Epidermal melanocyte (primary cell): ENCODE measurements around the gene XPO6.
A peak's percentile ranks its signal among the peaks of the same experiment; 100 is the strongest.
"Not testable (repeated sequence)": the region's sequence is repeated elsewhere in the genome, so short reads cannot be mapped to it uniquely, and the experiment has no call there.

Source experiments
- DNase-seq: peaks from one replicate; pipeline ENCODE4 v3.0.0; 2011; ENCODE audit warnings: low spot score; ENCODE audit not compliant: insufficient read length

XPO6 gene, protein sequence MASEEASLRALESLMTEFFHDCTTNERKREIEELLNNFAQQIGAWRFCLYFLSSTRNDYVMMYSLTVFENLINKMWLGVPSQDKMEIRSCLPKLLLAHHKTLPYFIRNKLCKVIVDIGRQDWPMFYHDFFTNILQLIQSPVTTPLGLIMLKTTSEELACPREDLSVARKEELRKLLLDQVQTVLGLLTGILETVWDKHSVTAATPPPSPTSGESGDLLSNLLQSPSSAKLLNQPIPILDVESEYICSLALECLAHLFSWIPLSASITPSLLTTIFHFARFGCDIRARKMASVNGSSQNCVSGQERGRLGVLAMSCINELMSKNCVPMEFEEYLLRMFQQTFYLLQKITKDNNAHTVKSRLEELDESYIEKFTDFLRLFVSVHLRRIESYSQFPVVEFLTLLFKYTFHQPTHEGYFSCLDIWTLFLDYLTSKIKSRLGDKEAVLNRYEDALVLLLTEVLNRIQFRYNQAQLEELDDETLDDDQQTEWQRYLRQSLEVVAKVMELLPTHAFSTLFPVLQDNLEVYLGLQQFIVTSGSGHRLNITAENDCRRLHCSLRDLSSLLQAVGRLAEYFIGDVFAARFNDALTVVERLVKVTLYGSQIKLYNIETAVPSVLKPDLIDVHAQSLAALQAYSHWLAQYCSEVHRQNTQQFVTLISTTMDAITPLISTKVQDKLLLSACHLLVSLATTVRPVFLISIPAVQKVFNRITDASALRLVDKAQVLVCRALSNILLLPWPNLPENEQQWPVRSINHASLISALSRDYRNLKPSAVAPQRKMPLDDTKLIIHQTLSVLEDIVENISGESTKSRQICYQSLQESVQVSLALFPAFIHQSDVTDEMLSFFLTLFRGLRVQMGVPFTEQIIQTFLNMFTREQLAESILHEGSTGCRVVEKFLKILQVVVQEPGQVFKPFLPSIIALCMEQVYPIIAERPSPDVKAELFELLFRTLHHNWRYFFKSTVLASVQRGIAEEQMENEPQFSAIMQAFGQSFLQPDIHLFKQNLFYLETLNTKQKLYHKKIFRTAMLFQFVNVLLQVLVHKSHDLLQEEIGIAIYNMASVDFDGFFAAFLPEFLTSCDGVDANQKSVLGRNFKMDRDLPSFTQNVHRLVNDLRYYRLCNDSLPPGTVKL

DNA sequence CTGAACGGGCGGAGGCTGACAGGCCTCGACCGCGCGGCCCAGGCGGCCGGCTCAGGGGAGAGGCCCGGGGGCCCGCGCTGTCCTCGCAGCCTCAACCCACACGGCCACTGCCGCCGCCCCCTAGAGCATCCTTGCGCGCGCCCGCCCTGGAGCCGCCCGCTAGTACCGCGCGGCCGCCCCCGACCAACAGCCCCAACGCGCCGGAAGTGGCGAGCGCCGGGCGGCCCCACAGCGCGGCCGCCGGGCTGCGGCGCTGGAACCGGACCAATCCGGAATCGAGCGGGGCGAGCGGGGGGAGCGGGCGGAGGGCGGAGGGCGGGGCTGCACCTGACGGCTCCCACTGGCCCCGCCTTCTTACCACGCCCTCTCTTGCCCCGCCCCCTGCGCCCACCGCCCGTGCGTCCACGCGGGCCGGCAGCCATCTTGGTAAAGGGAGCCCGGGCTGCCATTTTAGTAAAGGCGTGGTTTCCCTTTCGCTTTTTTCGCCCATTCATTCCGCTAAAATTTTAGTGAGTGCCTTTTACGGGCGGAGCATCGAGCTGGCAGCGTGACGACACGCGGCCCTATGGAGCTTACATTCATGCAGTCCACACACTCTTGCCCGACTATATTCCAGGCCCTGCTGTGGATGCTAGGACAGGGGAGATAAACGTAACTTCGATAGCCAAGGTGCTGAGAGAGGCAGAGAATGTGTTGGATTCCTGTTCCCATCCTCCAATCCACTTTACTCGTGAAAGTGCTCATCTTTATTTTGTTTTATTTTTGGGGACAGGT, at the start of gene XPO6:
XPO6 (minus strand) TSS at position 208 of the 774 bp plus-strand sequence. CDS start 597 bp downstream, outside the sequence.
- DNase-seq: peak; percentile 80

DNA sequence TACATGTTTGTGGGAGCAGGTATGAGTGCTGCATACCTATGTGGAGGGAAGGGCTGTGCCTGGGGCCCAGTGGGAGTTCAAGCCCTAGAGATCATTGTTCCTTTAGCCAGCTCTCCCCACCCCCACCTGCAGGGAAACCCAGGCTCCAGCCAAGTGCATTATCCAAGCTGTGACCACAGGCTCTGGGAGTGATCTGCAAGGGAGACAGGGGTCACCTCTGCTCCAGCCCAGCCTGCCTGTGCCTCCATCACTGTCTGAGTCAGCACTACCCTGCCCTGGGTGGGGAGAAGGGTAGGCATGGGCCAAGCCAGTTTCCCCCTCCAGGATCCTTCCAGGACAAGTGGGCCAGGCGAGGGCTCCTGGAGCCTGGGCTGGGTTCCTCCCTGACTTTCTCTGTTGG, 48.4 kb upstream of the XPO6 start:
- no peak for DNase-seq

DNA sequence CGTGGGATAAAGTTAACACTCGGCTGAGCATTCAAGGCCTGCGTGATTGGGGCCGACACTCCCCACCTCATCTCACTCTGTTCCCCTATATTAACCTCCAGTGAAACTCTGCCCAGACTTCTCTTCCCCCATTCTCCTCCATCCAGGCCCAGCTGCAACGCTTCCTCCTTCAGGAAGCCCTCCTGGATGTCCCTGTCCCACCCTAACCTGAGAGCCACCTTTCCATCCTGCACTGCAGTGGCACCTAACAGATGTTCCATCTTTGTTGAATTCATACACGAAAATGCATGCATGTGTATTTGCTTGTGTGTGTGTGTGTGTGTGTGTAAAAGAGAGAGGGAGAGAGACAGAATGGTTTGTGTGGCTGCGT, 48.0 kb upstream of the XPO6 start:
- no peak for DNase-seq

DNA sequence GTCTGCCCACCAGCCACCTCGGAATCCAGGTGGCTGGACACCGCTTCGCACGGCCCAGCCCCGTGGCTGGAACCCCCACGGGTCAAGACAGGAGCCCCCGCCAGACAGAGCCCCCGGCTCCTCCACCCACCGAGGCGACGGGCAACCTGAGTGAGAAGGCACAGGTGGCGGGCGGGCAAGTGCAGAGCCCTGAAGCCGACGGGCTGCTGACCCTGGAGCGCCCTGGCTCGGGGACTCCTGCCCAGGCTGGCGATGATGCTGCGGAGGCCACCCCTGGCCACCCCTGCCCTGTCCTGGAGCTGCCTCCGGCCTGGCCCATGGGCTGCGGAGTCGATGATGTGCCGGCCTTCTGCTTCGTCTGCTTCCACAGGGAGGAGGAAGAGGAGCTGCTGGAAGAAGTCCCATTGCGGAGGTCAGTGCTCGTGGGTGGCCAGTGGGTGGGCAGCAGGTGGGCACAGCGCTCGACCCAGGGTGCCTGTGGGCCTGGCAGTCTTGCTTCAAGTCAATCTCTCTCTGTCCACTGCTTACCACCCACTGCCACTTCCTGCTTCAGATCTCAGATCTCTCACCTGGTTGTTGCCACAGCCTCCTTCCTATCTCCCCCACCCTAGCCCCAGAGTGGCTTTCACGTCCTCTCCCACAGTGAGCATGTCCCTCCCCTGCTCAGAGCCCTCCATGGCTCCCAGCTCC, 47.5 kb upstream of the XPO6 start:
- no peak for DNase-seq

DNA sequence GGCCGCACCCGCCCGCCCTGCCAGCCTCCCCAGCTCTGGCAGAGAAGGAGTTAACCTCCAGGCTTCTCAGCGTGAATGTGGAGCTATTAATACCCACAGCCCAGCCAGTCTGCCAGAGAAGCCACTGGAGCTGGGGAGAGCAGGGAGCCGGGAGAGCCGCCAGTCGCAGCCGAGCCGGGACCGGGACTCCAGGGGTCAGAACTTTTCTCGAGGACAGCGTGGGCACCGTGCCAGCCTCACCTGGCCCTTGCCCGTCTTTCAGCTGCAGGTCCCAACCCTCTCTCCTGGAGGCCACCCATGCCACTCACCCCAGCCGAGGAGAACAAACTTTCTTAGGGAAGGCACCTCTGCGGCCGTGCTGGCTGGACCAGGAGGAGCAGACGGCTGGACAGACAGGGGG, 46.8 kb upstream of the XPO6 start:
- DNase-seq: no peak

DNA sequence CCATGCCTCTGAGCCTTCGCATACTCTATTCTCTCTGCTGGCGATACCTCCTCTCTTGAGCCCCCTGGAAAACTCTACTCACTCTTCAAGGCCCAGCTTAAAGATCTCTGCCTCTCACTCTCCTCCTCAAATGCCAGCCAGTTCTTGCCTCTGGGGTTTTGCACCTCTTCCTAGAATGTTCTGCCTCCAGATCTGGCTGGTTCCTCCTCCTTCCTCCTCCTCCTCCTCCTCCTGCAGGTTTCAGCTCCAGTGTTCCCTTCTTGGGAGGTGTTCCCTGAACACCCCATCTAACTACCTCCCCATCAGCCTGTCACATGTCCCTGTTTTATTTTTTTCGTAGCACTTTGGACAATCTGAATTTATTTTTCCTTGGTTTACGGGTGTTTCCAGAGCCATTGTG, 45.5 kb upstream of the XPO6 start:
- no peak for DNase-seq

DNA sequence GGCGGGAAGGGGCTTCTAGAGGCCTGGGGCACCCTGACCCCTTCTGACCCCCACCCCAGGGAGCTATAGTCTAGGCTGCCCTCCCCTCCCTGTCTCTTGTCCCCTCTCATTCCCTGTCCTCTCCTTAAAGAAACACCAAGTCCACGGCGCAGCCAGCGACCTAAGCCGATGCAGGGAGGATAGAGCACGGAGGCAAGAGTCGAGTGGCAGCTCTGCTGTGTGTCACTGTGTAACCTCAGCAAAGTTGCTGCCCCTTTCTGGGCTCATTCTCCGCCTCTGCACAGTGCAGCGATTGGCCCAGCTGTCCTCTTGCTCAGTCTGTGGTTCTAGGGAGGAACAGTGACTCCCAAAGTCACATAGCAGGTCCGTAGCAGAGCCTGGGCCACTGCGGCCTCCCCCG, 44.1 kb upstream of the XPO6 start:
- DNase-seq: no peak

DNA sequence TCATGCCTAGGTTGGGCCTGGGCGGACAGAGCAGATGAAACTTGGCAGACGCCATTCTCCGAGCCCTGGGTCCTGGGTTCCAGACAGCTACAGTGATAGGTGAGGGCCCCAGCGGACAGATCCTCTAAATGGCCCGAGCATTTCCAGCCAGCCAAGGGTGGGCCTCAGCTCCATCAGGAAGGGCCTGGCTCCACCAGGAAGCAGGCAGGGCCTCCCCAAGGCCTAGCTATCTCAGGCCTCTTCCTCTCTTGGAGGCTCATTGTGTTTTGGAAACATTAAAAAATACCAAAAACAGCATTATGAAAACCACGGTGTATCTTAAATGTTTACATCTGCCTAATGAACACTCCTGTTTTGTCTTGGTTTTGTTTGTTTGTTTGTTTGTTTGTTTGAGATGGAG, 42.4 kb upstream of the XPO6 start:
- DNase-seq: no peak

DNA sequence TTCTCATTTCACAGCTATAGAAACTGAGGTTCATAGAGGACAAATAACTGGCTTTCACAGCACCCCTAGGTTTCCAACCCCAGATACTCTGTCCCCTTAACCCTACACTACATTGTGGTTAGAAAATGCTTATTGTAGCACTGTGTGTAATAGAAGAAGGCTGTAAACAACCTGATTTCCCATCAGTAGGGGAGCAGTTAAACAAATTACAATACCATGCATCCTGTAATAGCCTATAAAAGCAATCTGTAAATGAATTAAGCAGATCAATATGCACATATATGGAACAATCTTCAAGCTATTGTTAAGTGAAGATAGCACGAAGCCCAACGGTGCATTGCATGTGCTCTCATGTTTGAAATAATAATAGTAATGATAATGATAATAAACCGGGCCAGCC, 39.2 kb upstream of the XPO6 start:
- DNase-seq: no peak

DNA sequence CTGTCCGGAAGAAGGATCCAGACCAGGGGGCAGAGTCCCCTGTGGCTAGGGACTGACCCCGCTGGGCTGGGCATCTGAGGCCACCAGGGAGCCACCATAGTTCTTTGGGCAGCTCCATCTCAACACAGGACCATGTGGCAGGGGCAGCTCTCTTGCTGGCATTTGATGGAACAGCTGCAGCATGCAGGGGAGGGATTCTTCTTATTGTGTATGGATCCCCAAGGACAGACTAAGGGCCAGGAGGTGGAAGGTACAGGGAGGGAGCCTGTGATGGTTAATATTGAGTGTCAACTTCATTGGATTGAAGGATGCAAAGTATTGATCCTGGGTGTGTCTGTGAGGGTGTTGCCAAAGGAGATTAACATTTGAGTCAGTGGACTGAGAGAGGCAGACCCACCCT, 37.7 kb upstream of the XPO6 start:
- not testable (repeated sequence) for DNase-seq

DNA sequence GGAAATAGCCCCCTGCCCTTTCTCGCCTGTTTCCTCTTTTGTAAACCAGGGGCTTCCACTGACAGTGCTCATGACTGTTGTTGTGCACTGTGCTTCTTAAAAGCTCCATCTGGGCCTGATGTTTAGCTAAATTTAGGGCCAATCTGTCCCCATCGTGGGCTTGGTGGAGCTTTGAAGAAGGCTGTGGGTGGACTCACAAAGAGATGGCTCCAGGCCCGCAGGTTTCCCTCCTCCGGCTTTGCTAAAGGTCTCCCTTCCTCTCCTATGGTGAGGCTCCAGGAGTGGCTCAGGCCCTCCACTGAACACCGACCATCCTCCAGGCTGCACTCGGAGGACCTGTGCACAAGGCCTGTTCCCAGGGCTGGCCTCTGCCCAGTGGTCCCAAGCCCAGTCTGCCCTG, 30.2 kb upstream of the XPO6 start:
- no peak for DNase-seq

DNA sequence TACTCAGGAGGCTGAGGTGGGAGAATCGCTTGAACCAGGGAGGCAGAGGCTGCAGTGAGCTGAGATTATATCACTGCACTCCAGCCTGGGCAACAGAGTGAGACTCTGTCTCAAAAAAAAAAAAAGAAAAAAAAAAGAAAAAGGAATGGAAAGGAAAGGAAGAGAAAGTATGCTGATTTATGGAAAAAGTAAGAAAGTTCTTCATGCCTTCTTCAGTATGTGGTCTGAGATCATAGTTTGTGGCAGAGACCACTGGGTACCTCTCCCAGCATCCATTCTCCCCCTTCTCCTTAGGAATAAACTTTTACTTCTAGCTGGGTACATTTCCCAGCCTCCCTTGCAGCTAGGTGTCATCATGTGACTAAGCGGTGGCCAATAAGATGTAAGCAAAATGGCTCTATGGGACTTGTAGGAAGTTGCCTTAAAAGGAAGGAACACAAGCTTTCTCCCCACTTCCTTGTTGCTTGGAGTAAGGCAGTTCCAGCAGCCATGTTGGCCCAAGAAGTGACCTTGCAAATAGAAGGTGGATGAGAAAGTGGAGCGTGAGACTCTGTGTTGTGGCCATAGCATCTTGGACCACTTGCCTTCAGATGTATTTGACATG, 26.1 kb upstream of the XPO6 start:
- no peak for DNase-seq

DNA sequence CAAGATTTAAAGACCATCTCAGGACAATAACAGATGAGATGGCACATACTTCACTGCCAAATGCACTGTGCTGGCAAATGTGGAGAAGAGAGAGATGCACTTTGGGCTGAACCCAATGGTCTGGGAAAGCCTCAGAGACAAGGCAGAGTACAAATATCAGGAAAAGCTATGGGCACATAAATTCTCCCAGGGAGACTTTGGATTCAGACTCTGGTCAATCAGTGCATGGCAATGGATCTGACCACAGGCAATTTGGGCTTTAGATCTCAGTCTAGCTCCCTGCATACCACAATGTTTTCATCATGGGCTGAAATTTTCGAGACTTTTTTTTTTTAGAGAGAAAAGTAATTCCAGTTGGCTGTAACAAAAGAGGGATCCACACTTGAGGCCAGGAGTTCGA, 20.0 kb upstream of the XPO6 start:
- DNase-seq: no peak

DNA sequence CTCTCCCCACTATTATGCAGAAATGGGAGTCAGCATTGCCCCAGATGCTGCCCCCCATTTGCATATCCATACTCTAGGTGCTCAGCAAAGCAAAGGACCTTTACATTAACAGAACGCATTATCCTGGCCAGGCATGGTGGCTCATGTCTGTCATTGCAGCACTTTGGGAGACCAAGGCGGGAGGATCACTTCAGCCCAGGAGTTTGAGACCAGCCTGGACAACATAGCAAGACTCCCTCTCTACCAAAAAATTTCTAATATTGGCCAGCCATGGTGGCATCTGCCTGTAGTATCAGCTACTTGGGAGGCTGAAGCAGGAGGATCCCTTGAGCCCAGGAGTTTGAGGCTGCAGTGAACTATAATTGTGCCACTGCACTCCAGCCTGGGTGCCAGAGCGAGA, 12.1 kb upstream of the XPO6 start:
- not testable (repeated sequence) for DNase-seq

DNA sequence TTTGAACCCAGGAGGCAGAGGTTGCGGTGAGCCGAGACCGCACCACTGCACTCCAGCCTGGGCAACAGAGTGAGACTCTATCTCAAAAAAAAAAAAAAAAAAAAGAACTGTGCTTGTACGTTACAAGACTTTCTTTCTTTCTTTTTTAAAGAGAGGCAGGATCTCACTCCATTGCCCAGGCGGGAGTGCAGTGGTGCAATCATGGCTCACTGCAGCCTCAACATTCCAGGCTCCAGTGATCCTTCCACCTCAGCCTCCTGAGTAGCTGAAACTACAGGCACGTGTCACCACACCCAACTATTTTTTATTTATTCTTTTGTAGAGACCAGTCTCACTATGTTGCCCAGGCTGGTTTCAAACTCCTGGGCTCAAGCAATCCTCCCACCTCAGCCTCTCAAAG, 8.0 kb upstream of the XPO6 start:
- DNase-seq: not testable (repeated sequence)

DNA sequence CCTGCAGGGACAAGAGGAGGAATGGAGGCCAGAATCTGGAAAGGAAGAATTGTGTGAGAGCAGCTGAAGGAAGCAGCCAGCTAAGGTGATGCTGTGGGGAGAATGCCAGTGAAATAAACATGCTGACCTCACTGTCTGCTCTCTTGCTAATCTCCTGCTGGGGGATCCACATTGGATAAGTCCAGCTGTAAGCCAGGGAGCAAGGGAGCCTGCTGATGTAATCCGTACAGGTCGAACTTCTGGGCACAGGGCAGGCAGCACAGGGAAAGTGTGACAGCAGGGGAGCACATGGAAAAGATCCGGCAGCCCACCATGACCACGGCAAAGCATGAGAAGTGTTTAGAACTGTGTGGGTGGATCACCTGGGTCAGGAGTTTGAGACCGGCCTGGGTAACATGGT, 7.5 kb upstream of the XPO6 start:
- DNase-seq: no peak

DNA sequence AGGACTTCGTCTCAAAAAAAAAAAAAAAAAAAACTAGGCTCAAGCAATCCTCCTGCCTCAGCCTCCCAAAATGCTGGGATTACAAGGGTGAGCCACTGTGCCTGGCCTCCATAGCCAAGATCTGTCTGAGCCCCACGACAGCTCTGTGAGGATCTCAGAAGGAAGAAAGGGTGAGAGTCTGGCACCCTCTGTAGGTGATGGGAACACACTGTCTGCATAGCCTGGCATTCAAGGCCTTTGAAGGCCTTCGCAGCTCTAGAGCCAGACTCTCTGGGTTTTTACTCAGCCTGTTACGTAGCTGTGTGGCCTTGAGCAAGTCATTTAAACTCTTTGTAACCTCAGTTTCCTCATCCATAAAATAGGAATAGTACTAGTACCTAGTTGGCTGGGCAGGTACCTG, 6.3 kb upstream of the XPO6 start:
- DNase-seq: no peak

DNA sequence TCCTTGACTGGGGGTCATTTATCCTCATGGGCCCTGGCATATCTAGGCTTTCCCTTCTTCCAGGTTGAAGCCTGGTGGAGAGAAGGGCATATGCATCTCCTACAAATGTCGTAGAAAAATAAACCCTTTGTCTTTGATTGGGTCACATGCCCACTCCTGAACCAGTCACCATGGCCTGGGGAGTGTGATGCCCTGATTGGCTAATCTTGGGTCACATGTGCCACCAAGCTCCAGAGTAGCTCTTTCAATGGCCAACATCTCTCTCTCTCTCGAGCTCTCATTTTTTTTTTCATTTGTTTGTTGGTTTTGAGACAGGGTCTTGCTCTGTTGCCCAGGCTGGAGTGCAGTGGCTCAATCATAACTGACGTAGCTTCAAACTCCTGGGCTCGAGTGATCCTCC, 5.6 kb upstream of the XPO6 start:
- DNase-seq: no peak

DNA sequence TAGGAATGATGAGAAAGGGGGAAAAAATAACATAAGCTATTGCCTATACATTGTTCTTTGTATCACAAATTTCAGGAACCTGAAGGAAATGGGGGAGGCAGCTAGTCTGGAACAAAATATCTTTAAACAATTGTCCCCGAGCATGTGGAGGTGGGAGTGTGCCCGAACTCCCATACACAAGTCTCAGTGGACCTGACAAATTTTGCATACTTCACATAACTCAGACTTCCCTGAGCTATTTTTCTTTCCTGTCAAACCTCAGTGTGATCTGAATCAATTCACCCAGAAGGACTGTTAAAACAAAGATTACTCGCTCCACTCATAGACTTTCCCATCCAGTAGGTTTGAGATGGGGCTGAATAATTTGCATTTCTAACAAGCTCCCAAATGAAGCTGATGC, 1.6 kb upstream of the XPO6 start:
- DNase-seq: no peak

DNA sequence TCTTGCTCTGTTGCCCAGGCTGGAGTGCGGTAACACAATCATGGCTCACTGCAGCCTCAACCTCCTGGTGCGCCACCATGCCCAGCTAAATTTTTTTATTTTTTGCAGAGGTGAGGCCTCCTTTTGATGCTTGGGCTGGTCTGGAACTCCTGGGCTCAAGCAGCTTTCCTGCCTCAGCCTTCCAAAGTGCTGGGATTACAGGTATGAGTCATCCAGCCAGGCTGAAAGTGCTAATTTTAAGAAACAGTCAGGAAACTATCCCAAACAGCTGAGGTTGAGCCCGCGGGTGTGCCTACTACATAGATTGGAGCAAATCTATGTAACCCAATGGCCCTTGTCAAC, 738 bp upstream of the XPO6 start:
- no peak for DNase-seq
